NCI-H748 (cell line): ENCODE results near the gene SUCNR1.
"Not testable (repeated sequence)": the region's sequence is repeated elsewhere in the genome, so short reads cannot be mapped to it uniquely, and the experiment has no call there.

ENCODE experiments used
- DNase-seq: peaks from one replicate; lab custom pipeline; 2025; ENCODE audit not compliant: unreplicated experiment; lab: John Stamatoyannopoulos, UW

SUCNR1 gene

GRCh38 chr3:151871639-151872468 is 1.6 kb upstream of the SUCNR1 start:
- no peak for DNase-seq

- not testable (repeated sequence) for DNase-seq
Measured at GRCh38 chr3:151874079-151874478, 636 bp downstream of the SUCNR1 start.

- peak; percentile 3 for DNase-seq
Measured at GRCh38 chr3:151875759-151876158, 2.3 kb downstream of the SUCNR1 start.

- no peak for DNase-seq
Measured at GRCh38 chr3:151877269-151877668, 3.8 kb downstream of the SUCNR1 start.

DNA sequence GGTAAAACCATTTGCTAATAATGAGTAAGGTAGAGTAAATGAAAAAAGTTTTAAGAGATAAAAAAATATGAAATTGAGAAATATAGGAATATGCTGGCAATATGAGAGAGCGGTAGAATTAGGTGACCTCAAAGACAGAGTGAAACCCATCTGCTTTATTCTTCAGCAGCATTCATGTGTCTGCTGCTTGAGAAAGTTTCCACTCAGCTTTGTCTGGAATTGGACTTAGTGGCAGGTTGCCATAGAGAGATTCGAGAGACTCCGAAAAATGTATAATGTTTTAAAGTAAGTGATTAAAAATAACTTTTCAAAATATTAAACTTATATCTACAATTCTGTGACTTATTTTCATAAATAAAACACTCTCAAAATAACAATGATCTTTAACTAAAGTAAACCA is 5.0 kb downstream of the SUCNR1 start:
- DNase-seq = no peak

- DNase-seq = no peak
Measured at GRCh38 chr3:151879037-151879436, 5.6 kb downstream of the SUCNR1 start.

DNA sequence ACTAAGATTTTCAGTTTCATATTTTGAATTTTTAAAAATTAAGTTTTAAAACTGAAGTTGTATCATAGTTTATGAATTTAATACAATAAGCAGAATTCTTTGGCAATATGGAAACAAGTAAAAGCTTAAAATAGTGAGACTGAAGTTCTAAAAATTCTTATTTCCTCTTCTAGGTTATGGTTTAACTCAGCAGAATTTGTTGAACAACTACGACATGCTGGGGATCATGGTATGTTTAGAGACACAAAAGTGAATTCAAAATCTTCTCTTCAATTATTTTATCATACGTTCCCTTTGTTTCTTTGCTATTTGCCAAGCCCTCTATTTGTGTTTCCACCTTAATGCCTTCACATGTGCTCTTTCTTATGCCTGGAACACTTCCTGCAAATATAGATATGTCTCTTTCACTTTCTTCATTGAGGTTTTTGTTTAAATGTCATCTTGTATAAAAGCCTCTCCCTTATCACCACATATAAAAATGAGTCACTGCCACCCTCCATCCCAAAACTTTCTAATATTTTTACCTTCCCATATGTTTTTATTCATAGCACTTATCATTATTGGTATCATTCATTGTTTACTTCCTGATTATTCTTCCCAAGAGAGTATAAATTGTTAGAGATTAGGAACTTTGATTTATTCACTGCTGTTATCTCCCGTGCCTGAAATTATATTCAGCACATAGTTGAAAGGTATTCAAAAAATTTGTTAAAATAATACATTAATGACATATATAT is 6.4 kb downstream of the SUCNR1 start:
- no peak for DNase-seq

- DNase-seq = no peak
Measured at GRCh38 chr3:151880416-151880690, 6.9 kb downstream of the SUCNR1 start.

GRCh38 chr3:151881137-151881536 is 7.7 kb downstream of the SUCNR1 start:
- DNase-seq = no peak

DNA sequence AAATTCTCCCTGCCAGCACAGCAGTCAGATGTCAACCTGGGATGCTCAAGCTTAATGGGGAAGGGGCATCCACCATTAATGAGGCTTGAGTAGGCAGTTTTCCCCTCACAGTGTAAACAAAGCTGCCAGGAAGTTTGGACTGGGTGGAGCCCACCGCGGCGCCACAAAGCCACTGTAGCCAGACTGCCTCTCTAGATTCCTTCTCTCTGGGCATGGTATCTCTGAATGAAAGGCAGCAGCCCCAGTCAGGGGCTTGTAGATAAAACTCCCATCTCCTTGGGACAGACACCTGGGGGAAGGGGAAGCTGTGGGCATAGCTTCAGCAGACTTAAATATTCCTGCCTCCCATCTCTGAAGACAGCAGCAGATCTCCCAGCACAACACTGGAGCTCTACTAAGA is 12.0 kb downstream of the SUCNR1 start:
- peak; percentile 51 for DNase-seq

- not testable (repeated sequence) for DNase-seq
Measured at GRCh38 chr3:151887450-151888211, 14.2 kb downstream of the SUCNR1 start.

DNA sequence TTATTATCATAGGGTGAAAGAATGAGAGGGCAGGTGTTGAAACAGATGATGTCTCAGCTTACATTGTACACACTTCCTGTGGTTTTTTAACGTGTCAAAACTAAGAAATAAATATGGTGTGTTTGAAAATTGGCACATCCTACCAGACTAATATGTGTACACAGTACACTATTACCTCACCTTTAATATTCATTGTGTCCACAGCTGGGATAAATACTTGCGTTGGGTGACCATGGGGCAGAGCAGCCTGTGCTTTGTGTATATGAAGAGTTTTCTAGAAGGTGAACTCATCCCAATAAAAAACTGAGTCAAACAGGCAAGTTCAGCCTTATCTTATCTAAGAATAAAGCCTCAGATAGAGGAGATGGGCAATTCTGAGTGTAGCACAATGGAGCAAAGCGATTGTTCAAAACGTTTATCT is 17.3 kb downstream of the SUCNR1 start:
- DNase-seq = peak; percentile 94

DNA sequence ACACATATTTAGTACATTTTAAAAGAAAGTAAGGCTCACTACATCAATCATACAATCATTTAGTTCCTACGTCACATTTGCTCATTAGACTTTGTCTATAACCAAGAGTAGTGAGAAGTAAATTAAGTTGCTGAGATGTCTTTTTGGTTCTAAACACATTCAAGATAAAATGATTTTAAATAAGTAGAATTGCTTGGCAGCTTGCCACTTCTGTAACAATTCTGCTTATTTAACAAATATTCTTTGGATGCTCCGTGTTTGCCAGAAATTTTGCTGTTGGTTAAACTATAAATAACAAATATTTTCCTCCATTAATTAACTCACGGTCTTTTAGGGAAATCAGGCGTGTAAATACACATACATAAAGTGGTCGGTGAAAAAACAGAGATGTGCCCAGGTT is 18.3 kb downstream of the SUCNR1 start:
- peak; percentile 28 for DNase-seq

DNA sequence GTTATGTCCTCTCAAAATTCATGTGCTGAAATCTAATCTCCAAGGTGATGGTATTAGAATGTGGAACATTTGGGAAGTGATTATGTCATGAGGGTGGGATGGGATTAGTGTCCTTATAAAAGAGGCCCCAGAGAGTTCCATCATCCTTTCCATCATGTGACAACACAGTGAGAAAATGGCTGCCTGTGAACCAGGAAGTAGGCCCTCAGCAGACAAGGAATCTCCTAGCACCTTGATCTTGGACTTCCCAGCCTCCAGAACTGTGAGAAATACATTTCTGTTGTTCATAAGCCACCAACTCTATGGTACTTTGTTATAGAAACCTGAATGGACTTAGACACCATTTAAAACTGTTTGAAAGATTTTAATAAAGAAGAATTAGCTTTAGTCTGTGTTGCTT is 20.8 kb downstream of the SUCNR1 start:
- DNase-seq = no peak

DNA sequence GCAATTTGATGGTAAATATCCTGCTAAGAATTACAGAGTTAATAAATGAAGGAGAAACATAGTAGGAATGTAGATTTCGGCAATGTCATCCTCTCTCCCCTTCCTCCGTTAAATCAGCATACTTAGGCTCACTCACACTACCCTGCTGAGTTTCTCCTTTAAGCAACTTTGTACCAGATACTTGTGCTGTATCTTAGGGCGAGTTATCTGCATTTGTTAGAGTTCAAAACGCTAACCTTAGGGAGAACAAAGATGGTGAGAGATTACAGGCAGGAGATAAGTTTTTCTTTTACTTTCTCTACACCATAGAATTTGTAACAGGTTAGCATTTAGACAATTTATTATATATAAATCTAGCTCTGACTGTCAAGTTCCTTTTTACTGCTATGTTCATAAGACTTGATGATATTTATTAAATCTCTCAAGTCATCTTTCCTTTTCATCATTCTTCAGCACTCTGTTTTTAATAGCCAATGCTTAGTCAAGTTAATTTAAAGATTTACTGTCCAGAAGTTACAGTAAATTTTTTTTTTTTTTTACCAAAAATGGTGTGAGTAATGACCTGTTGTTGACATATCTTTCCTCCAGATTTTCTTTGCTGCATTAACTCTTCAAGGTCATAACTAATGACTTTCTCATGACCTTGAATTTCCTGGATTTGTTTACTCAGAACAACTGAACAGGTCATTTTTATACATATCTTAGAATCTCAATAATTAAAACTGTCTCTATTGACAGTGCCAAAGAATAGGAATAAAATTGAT is 22.2 kb downstream of the SUCNR1 start:
- no peak for DNase-seq

- DNase-seq = no peak
Measured at GRCh38 chr3:151896246-151897012, 23.0 kb downstream of the SUCNR1 start.

DNA sequence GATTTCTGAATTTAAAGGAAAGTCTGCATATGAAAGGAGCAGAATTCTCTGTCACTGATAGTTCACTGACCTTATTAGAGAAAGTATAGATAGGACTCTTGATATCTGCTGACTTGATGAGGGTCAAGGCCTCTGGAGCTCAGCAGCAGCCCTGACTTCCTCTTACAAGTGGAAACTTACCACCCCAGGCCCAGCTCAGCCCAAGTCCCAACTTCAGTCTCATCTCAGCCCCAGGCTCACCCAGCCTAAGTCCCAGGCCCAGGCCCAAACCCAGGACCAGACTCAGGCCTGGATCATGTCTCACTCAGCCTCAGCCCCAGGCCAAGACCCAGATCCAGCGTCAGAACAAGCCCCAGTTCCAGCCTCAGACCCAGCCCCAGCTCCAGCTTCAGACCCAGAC is 24.7 kb downstream of the SUCNR1 start:
- not testable (repeated sequence) for DNase-seq

DNA sequence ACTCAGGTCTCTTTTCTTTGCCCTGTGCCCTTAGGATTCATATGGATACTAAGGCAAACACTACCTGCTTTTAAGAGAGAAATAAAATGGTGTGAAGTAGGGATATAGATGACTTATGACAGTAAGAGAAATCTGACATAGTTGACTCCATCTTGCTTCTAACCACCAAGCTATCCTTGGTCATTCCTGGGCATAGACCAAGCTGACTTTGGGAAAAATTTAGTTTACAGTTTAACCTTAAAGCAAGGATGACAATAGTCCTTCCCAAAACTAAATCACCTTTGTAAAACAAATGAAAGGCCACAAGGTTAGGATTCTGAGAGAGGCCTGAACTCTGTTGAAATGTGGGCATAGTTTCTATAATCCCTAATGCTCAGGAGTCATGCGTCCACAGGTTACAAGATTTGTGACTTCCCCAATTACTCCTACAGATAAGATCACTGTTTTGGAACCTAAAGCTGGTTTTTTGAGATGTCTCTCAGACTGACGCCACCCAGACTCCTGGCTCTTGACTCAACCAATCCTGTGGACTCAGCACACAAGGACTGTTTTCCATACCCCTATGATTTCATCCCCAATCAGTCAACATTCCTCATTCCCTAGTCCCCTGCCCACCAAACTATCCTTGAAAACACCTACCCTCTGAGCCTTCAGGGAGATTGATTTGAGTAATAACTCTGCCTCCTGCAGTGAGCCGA is 25.3 kb downstream of the SUCNR1 start:
- DNase-seq = peak; percentile 4

GRCh38 chr3:151899996-151900395 is 26.6 kb downstream of the SUCNR1 start:
- no peak for DNase-seq

- no peak for DNase-seq
Measured at GRCh38 chr3:151900460-151900859, 27.0 kb downstream of the SUCNR1 start.
